Panc1 (cell line): Measurements from ENCODE around the gene KPTN. TPM values are rescaled to one million over a fixed set of nuclear protein-coding genes. Genes with fewer than 3 reads are reported as not detected.

Experiments used
- ATAC-seq: fragments of 200-7000 bp; cut with Tn5 transposase; 2 replicates; pipeline ENCODE4 v1.9.1; 2020; ENCODE audit warnings: mild to moderate bottlenecking, moderate library complexity
- BruUV-seq: library from RNA; stranded (reverse); fragments of 400-500 nt; replicated peaks from 2 replicates; lab custom pipeline; 2021; lab: Mats Ljungman, UMichigan
- CTCF ChIA-PET: fragments of 300-600 bp; sonication (Branson Sonifier 250); formaldehyde crosslinking; loops from one replicate; lab custom pipeline; 2022; ENCODE audit warnings: antibody characterized with exemption; lab: Charles Lee
- POLR2A ChIA-PET: fragments of 300-600 bp; sonication (Branson Sonifier 250); formaldehyde crosslinking; loops from one replicate; lab custom pipeline; 2022; ENCODE audit warnings: antibody characterized with exemption; lab: Charles Lee
- DNase-seq: peaks from one replicate; pipeline ENCODE4 v3.0.0-alpha.2; 2010; ENCODE audit warnings: low read depth, low spot score
- H3K27ac ChIP-seq: 2 replicates; pipeline ENCODE4 v1.5.1; 2011; ENCODE audit warnings: mild to moderate bottlenecking, low read length, inconsistent platforms
- H3K27me3 ChIP-seq: fragments of 200-500 bp; sonication (Bioruptor generic); 2 replicates; pipeline ENCODE4 v1.6.0; 2014; ENCODE audit warnings: low read length, inconsistent platforms; ENCODE audit not compliant: control insufficient read depth, insufficient read depth
- H3K36me3 ChIP-seq: fragments of 200-500 bp; sonication (Bioruptor generic); 2 replicates; pipeline ENCODE4 v1.5.1; 2014; ENCODE audit warnings: inconsistent platforms, mild to moderate bottlenecking, low read length, moderate library complexity; ENCODE audit not compliant: control insufficient read depth, insufficient read depth
- H3K4me1 ChIP-seq: 2 replicates; pipeline ENCODE4 v1.5.1; 2011; ENCODE audit warnings: inconsistent platforms, mild to moderate bottlenecking, low read length, moderate library complexity; ENCODE audit not compliant: control insufficient read depth, insufficient read depth
- H3K4me3 ChIP-seq, 2 experiments: 2 replicates each; pipeline ENCODE4 v1.5.1; 2011 to 2012; ENCODE audit warnings: low read depth in 2 of 2, low read length in 2 of 2, mild to moderate bottlenecking in 2 of 2, inconsistent platforms in 1 of 2, moderate library complexity in 1 of 2
- H3K9me3 ChIP-seq: fragments of 200-500 bp; sonication (Bioruptor generic); 2 replicates; pipeline ENCODE4 v1.5.1; 2014; ENCODE audit warnings: low read depth, mild to moderate bottlenecking, inconsistent platforms, low read length, moderate library complexity; ENCODE audit not compliant: control insufficient read depth, insufficient read depth
- CTCF ChIP-seq: fragments of 450-650 bp; IDR thresholded peaks from 2 replicates; pipeline ENCODE4 v1.5.1; 2017; ENCODE audit warnings: mild to moderate bottlenecking
- POLR2AphosphoS5 ChIP-seq: IDR thresholded peaks from 2 replicates; pipeline ENCODE4 v1.6.1; 2012; ENCODE audit warnings: mild to moderate bottlenecking, low read depth, low read length, moderate library complexity
- REST ChIP-seq, 2 experiments: IDR thresholded peaks; 2 replicates each; pipeline ENCODE4 v1.6.1; 2011 to 2012; ENCODE audit warnings: low read depth in 2 of 2, control low read depth in 1 of 2, low read length in 1 of 2, mild to moderate bottlenecking in 1 of 2, moderate library complexity in 1 of 2; ENCODE audit not compliant: insufficient read depth in 1 of 2
- SIN3A ChIP-seq: IDR thresholded peaks from 2 replicates; pipeline ENCODE4 v1.6.1; 2012; ENCODE audit warnings: low read depth, mild to moderate bottlenecking, low read length, moderate library complexity, borderline replicate concordance; ENCODE audit not compliant: insufficient read depth
- TCF7L2 ChIP-seq: IDR thresholded peaks from 2 replicates; pipeline ENCODE4 v1.6.1; 2011; ENCODE audit warnings: mild to moderate bottlenecking, low read depth, low read length, inconsistent platforms
- in situ Hi-C: cut with HindIII; loops from 2 replicates; pipeline ENCODE4 v1.10.0; 2016; ENCODE audit warnings: low sequenced_read_pairs, low pct_unique_long_range_greater_than_20kb
- intact Hi-C: fragments of 100-400 bp; cut with micrococcal nuclease; formaldehyde crosslinking; loops from one replicate; pipeline ENCODE4 v1.10.0; 2022; ENCODE audit not compliant: unreplicated experiment
- total RNA-seq: library from RNA; stranded (reverse); gene quantifications from one replicate; pipeline ENCODE4 v1.2.1, GENCODE V29; 2021; ENCODE audit not compliant: unreplicated experiment

The KPTN gene
- total RNA-seq, 1 experiment from 2014 or later: 26.5 TPM

GRCh38 chr19:47435883-47436417, 48.1 kb downstream of the KPTN start:
- POLR2A ChIA-PET: no interaction called here
- H3K4me3 ChIP-seq: no peak overlapping the region
- intact Hi-C loops: loop anchor here (5.0 kb wide), 1 partner anchor 271 kb away; no protein-coding TSS in a partner anchor
- DNase-seq (no peak), ATAC-seq (no peak)
- no TSS peak for BruUV-seq
- no peaks in the 10 kb centered on the region for H3K27me3 ChIP-seq
- in situ Hi-C loops: no loop called here
- no peak overlapping the region for H3K27ac ChIP-seq
- TF ChIP-seq POLR2AphosphoS5 (no peak), TCF7L2 (no peak), CTCF (no peak), REST (IDR thresholded peaks at IDR 0.05; ENCODE audit: insufficient read depth in 1 of 2, low read depth in 2 of 2, low read length in 1 of 2) (no peak), SIN3A (no peak)
- no peaks in the 10 kb centered on the region for H3K4me1 ChIP-seq
- CTCF ChIA-PET: no interaction called here
- H3K9me3 ChIP-seq: no peaks in the 10 kb centered on the region
- H3K36me3 ChIP-seq: no peaks in the 10 kb centered on the region

- CTCF ChIA-PET: no interaction called here
- in situ Hi-C loops: no loop called here
These were observed 48.8 kb downstream of the KPTN start for GRCh38 chr19:47435196-47435595.

More at GRCh38 chr19:47435196-47435595, 48.8 kb downstream of the KPTN start:
- no TSS peak for BruUV-seq
- intact Hi-C loops: loop anchor here (5.0 kb wide), 1 partner anchor 272 kb away; no protein-coding TSS in a partner anchor
- ATAC-seq (no peak), DNase-seq (no peak)
- no peak for TF ChIP-seq CTCF
- no peak for TF ChIP-seq SIN3A
- TF ChIP-seq POLR2AphosphoS5: no peak
- TF ChIP-seq TCF7L2: no peak
- TF ChIP-seq REST (IDR thresholded peaks at IDR 0.05; ENCODE audit: insufficient read depth in 1 of 2, low read depth in 2 of 2, low read length in 1 of 2): no peak
- H3K27ac ChIP-seq: no peak overlapping the region
- POLR2A ChIA-PET: no interaction called here
- H3K36me3 ChIP-seq: no peaks in the 10 kb centered on the region
- H3K27me3 ChIP-seq: no peaks in the 10 kb centered on the region
- H3K4me3 ChIP-seq: no peak overlapping the region
- no peaks in the 10 kb centered on the region for H3K4me1 ChIP-seq
- no peaks in the 10 kb centered on the region for H3K9me3 ChIP-seq
